Testis (tissue), 3 donors: ENCODE data around the gene PGR. TPM values are rescaled to one million over a fixed set of nuclear protein-coding genes. Genes with fewer than 3 reads are reported as not detected.

Experiments used
- DNase-seq: peaks from one replicate; pipeline ENCODE4 v3.0.0-alpha.2; 2019
- H3K27ac ChIP-seq, 2 donors: fragments of 200-600 bp; sonication (generic); one replicate each; pipeline ENCODE4 v1.5.1; 2019
- H3K27me3 ChIP-seq: fragments of 200-600 bp; sonication (generic); one replicate; pipeline ENCODE4 v1.5.1; 2019
- H3K36me3 ChIP-seq: fragments of 200-600 bp; sonication (generic); one replicate; pipeline ENCODE4 v1.5.1; 2017; ENCODE audit warnings: low read depth; ENCODE audit errors: missing control alignments
- H3K4me1 ChIP-seq: fragments of 200-600 bp; sonication (generic); one replicate; pipeline ENCODE4 v1.5.1; 2019
- H3K4me3 ChIP-seq, 2 donors: fragments of 200-600 bp; sonication (generic); one replicate each; pipeline ENCODE4 v1.5.1; 2017 to 2019
- H3K9me3 ChIP-seq: fragments of 200-600 bp; sonication (generic); one replicate; pipeline ENCODE4 v1.5.1; 2017
- POLR2A ChIP-seq: fragments of 450-650 bp; IDR thresholded peaks from one replicate; pipeline ENCODE4 v1.6.1; 2017; ENCODE audit warnings: antibody characterized with exemption, mild to moderate bottlenecking, moderate library complexity
- WGBS, 2 donors: methylation state at CpG; one replicate each; pipeline ENCODE4 v1.1.5; 2018; 5-methylcytosine and 5-hydroxymethylcytosine counted together
- intact Hi-C: fragments of 100-400 bp; cut with DNase I; formaldehyde crosslinking; loops from one replicate; pipeline ENCODE4 v1.15.1; 2023; ENCODE audit warnings: low total_unique reads
- polyA plus RNA-seq: library from polyadenylated mRNA; stranded (reverse); fragments of 350-450 nt; fragmentation: Illumina TruSeq; extraction: RNeasy Lipid Tissue Mini Kit (QIAGEN cat#74804); gene quantifications from one replicate; pipeline ENCODE4 v1.2.3, GENCODE V29; 2014; ENCODE audit warnings: low read depth, low replicate concordance; ENCODE audit not compliant: insufficient read depth
- total RNA-seq, 2 donors: library from RNA; depleted of rRNA; stranded (reverse); fragments of >200 nt; gene quantifications; one replicate each; pipeline ENCODE4 v1.2.3, GENCODE V29; 2016
- TF ChIP-seq, protein P1 (sequence below), 3 experiments: fragments of 450-650 bp in 2 of 3; fragments of 200-600 bp in 1 of 3; sonication (generic) in 1 of 3; IDR thresholded peaks; one replicate each; pipeline ENCODE4 v1.5.1; 2016 to 2019; ENCODE audit warnings: antibody characterized with exemption in 3 of 3, mild to moderate bottlenecking in 2 of 3, moderate library complexity in 1 of 3

The PGR gene
- total and polyA plus RNA-seq, 3 donors from 2014 or later, result 2.4 to 9.6 (median 3.3) TPM

DNA sequence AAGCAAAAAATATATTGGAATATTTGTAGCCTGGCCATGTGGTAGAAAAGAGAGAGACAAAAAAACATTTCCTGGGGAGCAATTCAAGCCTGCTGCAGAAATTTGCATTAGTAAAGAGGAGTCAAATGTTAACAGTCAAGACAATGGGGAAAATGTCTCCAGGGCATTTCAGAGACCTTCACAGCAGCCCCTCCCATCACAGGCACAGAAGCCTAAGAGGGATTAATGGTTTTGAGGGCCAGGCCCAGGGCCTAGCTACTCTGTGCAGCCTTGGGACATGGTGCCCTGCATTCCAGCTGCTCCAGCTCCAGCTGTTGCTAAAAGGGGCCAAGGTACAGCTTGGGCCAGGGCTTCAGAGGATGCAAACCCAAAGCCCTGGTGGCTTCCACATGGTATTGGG, 46.8 kb downstream of the PGR start:
- H3K9me3 ChIP-seq, result no peaks in the 10 kb centered on the region
- H3K27me3 ChIP-seq, result no peaks in the 10 kb centered on the region
- no peaks in the 10 kb centered on the region for H3K36me3 ChIP-seq
- TF ChIP-seq, protein P1, sequence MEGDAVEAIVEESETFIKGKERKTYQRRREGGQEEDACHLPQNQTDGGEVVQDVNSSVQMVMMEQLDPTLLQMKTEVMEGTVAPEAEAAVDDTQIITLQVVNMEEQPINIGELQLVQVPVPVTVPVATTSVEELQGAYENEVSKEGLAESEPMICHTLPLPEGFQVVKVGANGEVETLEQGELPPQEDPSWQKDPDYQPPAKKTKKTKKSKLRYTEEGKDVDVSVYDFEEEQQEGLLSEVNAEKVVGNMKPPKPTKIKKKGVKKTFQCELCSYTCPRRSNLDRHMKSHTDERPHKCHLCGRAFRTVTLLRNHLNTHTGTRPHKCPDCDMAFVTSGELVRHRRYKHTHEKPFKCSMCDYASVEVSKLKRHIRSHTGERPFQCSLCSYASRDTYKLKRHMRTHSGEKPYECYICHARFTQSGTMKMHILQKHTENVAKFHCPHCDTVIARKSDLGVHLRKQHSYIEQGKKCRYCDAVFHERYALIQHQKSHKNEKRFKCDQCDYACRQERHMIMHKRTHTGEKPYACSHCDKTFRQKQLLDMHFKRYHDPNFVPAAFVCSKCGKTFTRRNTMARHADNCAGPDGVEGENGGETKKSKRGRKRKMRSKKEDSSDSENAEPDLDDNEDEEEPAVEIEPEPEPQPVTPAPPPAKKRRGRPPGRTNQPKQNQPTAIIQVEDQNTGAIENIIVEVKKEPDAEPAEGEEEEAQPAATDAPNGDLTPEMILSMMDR (IDR thresholded peaks at IDR 0.05), result no peak
- TF ChIP-seq POLR2A, result no peak
- H3K4me1 ChIP-seq, result no peaks in the 10 kb centered on the region
- H3K27ac ChIP-seq, result no peak overlapping the region
- no peak for DNase-seq
- H3K4me3 ChIP-seq, result no peak overlapping the region
- intact Hi-C loops, result no loop called here

DNA sequence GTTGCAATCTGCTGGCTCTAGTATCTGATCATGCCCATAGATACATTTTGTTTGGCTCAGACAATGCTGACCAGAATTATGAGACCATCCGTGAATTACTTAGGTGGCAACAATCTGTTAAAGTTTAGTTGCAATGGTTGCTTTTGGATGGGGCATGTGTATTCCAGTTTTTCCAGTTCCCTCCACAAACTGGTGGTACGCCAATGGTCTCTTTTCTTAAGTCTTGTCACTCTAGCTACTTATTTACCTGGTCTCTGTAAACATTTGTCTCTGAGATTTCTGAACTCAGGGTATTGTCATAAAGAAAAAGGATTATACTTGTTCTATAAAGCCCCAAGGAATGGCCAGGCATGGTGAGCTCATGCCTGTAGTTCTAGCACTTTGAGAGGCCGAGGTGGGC, 65.9 kb downstream of the PGR start:
- H3K36me3 ChIP-seq, result no peaks in the 10 kb centered on the region
- intact Hi-C loops, result no loop called here
- no peak overlapping the region for H3K4me3 ChIP-seq
- no peaks in the 10 kb centered on the region for H3K4me1 ChIP-seq
- TF ChIP-seq, protein P1 (IDR thresholded peaks at IDR 0.05), result no peak
- no peaks in the 10 kb centered on the region for H3K27me3 ChIP-seq
- H3K27ac ChIP-seq, result no peak overlapping the region
- no peaks in the 10 kb centered on the region for H3K9me3 ChIP-seq
- 78 to 83% methylated on average over 3 of the region's 3 CpGs for WGBS, 2 donors
- no peak for DNase-seq

DNA sequence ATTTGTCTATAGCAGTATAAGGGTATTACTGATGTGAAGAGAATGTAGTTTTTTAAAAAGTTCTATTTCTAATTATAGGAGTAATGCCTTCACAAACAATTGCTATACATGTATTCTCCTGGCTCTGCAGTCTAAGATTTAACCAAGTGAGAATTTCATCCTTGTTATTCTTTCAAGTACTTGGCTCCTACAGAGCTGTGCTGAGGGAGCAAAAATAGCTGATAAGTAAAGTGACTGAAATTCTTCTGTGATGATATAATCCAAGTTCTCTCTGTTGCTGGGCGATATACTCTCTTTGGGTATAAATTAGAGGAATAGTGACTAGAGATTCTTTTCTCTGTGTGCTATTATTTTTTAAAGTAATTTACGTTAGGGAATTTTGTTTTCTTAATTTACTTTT, 68.0 kb downstream of the PGR start:
- intact Hi-C loops, result no loop called here
- 49 to 54% methylated on average over 2 of the region's 2 CpGs for whole genome bisulfite sequencing, 2 donors
- H3K9me3 ChIP-seq, result no peaks in the 10 kb centered on the region

DNA sequence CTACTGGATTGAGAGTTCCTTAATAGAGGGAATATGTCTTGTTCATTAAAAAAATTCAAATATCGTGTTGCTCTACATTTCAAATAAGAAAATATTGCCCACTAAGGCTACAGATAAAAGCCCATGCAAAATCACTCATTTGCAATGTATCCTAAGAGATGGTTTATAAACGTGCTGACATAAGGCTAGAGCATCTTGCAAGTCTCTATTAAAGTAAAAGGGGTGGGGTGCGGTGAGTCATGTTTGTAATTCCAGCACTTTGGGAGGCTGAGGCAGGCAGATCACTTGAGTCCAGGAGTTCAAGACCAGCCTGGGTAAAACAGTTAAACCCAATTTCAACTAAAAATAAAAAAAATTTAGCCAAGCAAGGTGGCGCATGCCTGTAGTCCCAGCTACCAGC, 70.3 kb downstream of the PGR start:
- H3K27ac ChIP-seq, result no peak overlapping the region
- no peak overlapping the region for H3K4me3 ChIP-seq
- H3K4me1 ChIP-seq, result no peaks in the 10 kb centered on the region
- TF ChIP-seq, protein P1 (IDR thresholded peaks at IDR 0.05), result no peak
- TF ChIP-seq POLR2A, result no peak
- WGBS, 2 donors, result 82 to 86% methylated on average over 4 of the region's 4 CpGs
- no peak for DNase-seq
- no peaks in the 10 kb centered on the region for H3K9me3 ChIP-seq
- intact Hi-C loops, result no loop called here
- no peaks in the 10 kb centered on the region for H3K36me3 ChIP-seq
- no peaks in the 10 kb centered on the region for H3K27me3 ChIP-seq

More for the DNA sequence above, 68.0 kb downstream of the PGR start:
- no peaks in the 10 kb centered on the region for H3K36me3 ChIP-seq
- DNase-seq, result no peak
- no peaks in the 10 kb centered on the region for H3K4me1 ChIP-seq
- no peak overlapping the region for H3K27ac ChIP-seq
- no peak for TF ChIP-seq POLR2A
- TF ChIP-seq, protein P1 (IDR thresholded peaks at IDR 0.05), result no peak
- H3K4me3 ChIP-seq, result no peak overlapping the region
- H3K27me3 ChIP-seq, result no peaks in the 10 kb centered on the region

DNA sequence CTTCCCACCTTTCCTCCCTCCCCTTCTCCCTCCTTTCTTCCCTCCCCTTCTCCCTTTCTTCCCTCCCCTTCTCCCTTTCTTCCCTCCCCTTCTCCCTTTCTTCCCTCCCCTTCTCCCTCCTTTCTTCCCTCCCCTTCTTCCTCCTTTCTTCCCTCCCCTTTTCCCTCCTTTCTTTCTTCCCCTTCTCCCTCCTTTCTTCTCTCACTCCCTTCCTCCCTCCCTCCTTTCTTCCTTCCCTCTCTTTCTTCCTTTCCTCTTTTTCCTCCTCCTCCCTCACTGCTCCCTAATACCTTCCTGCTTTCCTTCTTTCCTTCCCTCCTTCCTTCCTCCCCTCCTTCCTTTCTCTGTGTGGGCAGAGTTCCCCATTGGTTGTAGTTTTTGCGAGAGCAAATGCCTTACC, 76.1 kb downstream of the PGR start:
- TF ChIP-seq POLR2A, result no peak
- no peaks in the 10 kb centered on the region for H3K27me3 ChIP-seq
- H3K4me3 ChIP-seq, result no peak overlapping the region
- 88 to 100% methylated on average over 1 of the region's 1 CpG for WGBS, 2 donors
- no peak for DNase-seq
- H3K4me1 ChIP-seq, result no peaks in the 10 kb centered on the region
- intact Hi-C loops, result no loop called here
- no peak overlapping the region for H3K27ac ChIP-seq
- no peaks in the 10 kb centered on the region for H3K9me3 ChIP-seq
- no peaks in the 10 kb centered on the region for H3K36me3 ChIP-seq
